Measurements from ENCODE around the gene PTMS.

PTMS gene

DNA sequence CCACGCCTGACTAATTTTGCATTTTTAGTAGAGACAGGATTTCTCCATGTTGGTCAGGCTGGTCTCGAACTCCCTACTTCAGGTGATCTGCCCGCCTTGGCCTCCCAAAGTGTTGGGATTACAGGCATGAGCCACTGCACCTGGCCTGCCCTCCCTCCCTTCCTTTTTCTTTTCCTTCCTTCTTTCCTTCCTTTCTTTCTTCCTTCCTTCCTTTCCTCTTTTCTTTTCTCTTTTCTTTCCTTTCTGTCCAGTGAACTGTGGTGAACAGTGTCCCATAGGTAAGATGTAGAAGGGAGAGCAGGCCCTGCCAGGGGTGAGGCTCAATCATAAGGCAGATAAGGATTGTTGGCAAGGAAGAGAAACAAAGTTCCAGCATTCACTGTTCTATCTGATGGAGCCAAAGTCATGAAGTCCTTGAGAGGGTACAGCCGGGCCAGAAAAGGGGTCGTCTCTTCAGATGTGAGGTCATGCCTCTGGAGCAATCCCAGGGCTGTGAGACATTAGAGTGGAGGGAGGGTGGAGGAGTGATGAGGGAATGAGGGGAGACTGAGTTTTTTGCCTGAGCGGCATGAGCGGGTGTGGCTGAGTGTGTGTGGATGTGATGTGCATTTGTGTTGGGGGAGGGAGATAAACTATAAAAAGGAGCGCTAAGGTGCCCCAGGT, 9.0 kb upstream of the PTMS start:
- H3K27ac ChIP-seq (replicated peaks): no peak overlapping the region
- H3K4me3 ChIP-seq (replicated peaks; ENCODE audit: insufficient read depth, low read length): no peak overlapping the region
- no peak for TF ChIP-seq POLR2AphosphoS5 (IDR thresholded peaks at IDR 0.05; ENCODE audit: low read depth)
- TF ChIP-seq, protein P1, sequence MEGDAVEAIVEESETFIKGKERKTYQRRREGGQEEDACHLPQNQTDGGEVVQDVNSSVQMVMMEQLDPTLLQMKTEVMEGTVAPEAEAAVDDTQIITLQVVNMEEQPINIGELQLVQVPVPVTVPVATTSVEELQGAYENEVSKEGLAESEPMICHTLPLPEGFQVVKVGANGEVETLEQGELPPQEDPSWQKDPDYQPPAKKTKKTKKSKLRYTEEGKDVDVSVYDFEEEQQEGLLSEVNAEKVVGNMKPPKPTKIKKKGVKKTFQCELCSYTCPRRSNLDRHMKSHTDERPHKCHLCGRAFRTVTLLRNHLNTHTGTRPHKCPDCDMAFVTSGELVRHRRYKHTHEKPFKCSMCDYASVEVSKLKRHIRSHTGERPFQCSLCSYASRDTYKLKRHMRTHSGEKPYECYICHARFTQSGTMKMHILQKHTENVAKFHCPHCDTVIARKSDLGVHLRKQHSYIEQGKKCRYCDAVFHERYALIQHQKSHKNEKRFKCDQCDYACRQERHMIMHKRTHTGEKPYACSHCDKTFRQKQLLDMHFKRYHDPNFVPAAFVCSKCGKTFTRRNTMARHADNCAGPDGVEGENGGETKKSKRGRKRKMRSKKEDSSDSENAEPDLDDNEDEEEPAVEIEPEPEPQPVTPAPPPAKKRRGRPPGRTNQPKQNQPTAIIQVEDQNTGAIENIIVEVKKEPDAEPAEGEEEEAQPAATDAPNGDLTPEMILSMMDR (IDR thresholded peaks at IDR 0.05; ENCODE audit: insufficient read depth, low read length): no peak
- TF ChIP-seq, protein P2, sequence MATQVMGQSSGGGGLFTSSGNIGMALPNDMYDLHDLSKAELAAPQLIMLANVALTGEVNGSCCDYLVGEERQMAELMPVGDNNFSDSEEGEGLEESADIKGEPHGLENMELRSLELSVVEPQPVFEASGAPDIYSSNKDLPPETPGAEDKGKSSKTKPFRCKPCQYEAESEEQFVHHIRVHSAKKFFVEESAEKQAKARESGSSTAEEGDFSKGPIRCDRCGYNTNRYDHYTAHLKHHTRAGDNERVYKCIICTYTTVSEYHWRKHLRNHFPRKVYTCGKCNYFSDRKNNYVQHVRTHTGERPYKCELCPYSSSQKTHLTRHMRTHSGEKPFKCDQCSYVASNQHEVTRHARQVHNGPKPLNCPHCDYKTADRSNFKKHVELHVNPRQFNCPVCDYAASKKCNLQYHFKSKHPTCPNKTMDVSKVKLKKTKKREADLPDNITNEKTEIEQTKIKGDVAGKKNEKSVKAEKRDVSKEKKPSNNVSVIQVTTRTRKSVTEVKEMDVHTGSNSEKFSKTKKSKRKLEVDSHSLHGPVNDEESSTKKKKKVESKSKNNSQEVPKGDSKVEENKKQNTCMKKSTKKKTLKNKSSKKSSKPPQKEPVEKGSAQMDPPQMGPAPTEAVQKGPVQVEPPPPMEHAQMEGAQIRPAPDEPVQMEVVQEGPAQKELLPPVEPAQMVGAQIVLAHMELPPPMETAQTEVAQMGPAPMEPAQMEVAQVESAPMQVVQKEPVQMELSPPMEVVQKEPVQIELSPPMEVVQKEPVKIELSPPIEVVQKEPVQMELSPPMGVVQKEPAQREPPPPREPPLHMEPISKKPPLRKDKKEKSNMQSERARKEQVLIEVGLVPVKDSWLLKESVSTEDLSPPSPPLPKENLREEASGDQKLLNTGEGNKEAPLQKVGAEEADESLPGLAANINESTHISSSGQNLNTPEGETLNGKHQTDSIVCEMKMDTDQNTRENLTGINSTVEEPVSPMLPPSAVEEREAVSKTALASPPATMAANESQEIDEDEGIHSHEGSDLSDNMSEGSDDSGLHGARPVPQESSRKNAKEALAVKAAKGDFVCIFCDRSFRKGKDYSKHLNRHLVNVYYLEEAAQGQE (IDR thresholded peaks at IDR 0.05; ENCODE audit: insufficient replicate concordance, low read depth): no peak
- no peak for TF ChIP-seq GABPA (IDR thresholded peaks at IDR 0.05; ENCODE audit: low read depth)
- TF ChIP-seq SPI1 (IDR thresholded peaks at IDR 0.05; ENCODE audit: borderline replicate concordance, low read depth): no peak

DNA sequence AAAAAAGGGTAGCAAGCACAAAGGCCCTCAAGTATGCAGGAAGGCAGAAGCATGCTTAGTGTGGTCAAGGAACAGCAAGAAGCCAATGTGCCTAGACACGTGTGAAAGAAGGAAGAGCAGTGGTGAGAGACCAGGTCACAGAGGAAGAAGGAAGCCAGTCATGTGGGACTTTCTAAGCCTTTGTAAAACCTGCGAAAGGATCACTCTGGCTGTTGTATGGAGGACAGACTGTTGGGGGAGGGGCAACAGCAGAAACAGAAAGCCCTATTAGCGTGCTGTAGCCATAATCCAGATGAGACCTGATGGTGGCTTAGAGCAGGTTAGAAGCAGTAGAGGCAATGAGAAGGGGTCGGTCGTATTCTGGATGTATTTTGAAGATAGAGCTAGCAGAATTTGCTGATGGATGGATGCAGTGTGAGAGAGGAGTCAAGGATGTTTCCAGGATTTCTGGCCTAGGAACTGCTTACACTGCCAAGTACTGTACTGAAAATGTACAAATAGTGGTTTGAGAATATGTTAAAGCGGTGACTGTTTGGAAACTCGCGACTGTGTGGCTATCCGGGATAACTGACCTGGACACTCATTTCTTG, 7.6 kb upstream of the PTMS start:
- H3K27me3 ChIP-seq (ENCODE audit: insufficient read depth, poor library complexity, severe bottlenecking): peaks cover 3% of the 10 kb centered on the region
- no peak for DNase-seq (ENCODE audit: low read depth in 1 of 2, low spot score in 1 of 2)
- TF ChIP-seq, protein P2 (IDR thresholded peaks at IDR 0.05; ENCODE audit: insufficient replicate concordance, low read depth): no peak
- TF ChIP-seq SPI1 (IDR thresholded peaks at IDR 0.05; ENCODE audit: borderline replicate concordance, low read depth): no peak
- TF ChIP-seq, protein P1 (IDR thresholded peaks at IDR 0.05; ENCODE audit: insufficient read depth, low read length): no peak
- H3K27ac ChIP-seq (replicated peaks): no peak overlapping the region
- H3K4me3 ChIP-seq (replicated peaks; ENCODE audit: insufficient read depth, low read length): no peak overlapping the region

More for the DNA sequence above, 9.0 kb upstream of the PTMS start:
- no peak for DNase-seq (ENCODE audit: low read depth in 1 of 2, low spot score in 1 of 2)
- no peaks in the 10 kb centered on the region for H3K27me3 ChIP-seq (ENCODE audit: insufficient read depth, poor library complexity, severe bottlenecking)

DNA sequence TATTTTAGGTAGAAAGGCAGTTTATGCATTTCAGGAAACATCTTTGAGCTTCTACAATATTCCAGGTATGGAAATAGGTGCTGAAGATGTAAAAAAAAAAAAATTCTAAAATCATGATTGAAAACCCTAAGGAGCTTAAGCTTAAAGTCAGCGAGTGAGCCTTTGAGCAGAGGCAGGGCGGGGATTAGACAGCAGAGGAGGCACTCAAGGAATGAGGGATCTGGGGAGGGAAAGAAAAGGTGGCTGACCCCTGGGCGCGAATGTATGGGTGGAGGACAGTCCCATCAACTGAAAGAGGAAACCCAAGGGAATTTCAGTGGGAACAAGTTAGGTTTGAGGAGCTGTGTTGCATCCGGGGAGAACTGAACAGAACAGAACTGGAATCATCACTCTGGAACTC, 6.4 kb upstream of the PTMS start:
- Histone ChIP-seq H3K27ac (replicated peaks) (no peak overlapping the region), H3K27me3 (ENCODE audit: insufficient read depth, poor library complexity, severe bottlenecking) (peaks cover 11% of the 10 kb centered on the region), H3K4me3 (replicated peaks; ENCODE audit: insufficient read depth, low read length) (no peak overlapping the region)
- no peak for DNase-seq (ENCODE audit: low read depth in 1 of 2, low spot score in 1 of 2)
- no peak for TF ChIP-seq POLR2AphosphoS5 (IDR thresholded peaks at IDR 0.05; ENCODE audit: low read depth)
- TF ChIP-seq SPI1 (IDR thresholded peaks at IDR 0.05; ENCODE audit: borderline replicate concordance, low read depth): no peak
- no peak for TF ChIP-seq GABPA (IDR thresholded peaks at IDR 0.05; ENCODE audit: low read depth)
- TF ChIP-seq, protein P1 (IDR thresholded peaks at IDR 0.05; ENCODE audit: insufficient read depth, low read length): no peak
- TF ChIP-seq, protein P2 (IDR thresholded peaks at IDR 0.05; ENCODE audit: insufficient replicate concordance, low read depth): no peak
